Stimulated activated CD4-positive, alpha-beta T cell treated with anti-CD3 and anti-CD28 coated beads, Interleukin-1b, Interleukin-23, amount 100 ng/mL, for 48 hours (primary cell): ENCODE data around the gene MMP1.
"Not testable (repeated sequence)": the region's sequence is repeated elsewhere in the genome, so short reads cannot be mapped to it uniquely, and the experiment has no call there.

ENCODE experiments used
- DNase-seq: peaks from one replicate; pipeline ENCODE4 v3.0.0-alpha.2; 2020

The MMP1 gene

DNA sequence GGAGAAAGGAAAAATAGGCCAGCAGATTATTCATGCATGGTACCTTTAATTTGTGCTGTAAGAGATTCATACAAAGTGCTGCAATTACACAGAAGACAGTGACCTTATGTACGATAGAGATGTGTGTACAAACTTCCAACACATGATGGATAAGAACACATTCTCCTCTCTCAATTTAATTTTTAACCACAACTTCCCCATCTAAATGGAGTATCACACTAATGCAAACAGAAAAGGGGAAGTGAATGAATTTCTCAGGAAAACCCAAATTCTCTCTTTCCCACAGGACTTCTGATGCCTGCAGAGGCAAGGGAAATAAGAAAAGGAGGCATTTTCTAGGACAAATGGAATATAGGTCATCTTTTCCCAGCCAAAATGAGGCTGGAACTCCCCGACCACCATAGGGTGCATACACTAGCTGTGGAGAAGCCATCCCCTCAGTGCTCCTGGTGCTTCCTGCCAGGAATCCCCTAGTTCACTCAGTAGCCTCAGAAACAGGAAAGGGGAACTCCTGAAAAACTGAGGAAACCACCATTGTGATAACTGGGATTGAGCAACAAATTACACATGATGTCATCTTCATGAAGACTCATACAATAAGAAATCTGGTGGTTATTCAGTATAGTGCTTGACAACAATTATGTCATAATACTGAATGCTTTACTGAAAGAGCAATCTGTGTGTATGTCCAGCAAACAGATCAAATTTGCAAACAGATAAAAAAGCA lies 40.0 kb downstream of the MMP1 start:
- no peak for DNase-seq

DNA sequence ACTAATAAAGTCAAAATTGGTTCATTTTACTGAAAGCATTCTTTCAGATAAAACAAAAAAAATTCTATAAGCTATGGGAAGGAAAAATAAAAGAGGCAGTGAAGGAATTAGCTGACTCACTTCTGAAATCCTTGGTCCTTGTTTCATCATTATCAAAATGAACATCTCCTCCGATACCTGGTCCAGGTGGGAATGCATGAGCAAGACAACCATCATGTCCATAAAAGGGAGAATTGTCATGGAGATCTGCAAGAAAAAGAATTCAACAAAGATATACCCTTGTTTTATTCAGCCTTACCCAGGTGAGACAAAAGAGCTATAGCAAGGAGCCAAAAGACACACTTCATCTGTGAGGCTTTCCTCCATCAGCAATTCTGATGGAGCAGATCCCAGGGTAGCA lies 44.7 kb downstream of the MMP1 start:
- no peak for DNase-seq

DNA sequence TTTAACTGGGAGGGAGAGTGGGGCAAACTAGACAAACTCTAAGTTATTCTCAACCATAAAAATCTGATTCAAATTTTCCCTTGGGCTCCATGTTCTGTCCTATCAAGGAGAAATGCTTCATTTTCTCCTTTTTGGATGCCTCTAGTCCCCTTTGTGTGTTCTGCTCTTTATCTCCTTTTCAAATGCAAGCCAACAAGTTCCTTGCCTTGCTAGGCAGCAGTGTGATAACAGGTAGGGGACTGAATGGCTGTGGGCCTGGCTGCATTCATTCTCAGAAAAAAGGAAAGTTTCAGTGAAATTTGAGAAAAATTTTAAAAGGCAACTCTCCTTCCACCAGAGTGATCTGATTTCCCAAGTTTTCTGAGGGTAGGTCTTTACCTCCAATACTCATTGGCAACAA lies 46.3 kb downstream of the MMP1 start:
- DNase-seq = no peak

DNA sequence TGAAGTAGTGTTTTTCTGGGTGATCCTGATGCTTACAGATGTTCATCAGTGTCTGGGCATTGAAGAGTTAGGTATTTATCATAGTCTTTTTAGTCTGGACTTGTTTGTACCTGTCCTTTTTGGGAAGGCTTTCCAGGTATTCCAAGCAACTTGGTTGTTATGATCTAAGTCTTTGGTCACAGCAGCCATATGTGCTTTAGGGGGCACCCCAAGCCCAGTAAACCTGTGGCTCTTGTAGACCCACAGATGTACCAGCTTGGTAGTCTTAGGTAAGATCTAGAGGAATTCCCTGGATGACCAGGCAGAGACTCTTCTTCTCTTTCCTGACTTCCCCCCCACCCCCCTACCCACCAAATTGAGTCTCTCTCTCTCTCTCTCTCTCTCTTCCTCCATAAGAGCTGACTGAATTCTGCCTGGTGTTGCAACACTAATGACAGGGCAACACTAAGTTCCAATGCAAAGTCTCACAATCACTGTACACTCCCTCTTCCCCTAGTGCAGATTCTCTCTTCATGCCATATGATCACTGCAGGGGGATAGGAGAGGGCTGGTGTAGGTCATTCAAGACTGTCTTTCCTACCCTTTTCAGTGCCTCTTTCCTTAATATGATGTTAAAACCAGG lies 48.7 kb downstream of the MMP1 start:
- no peak for DNase-seq

DNA sequence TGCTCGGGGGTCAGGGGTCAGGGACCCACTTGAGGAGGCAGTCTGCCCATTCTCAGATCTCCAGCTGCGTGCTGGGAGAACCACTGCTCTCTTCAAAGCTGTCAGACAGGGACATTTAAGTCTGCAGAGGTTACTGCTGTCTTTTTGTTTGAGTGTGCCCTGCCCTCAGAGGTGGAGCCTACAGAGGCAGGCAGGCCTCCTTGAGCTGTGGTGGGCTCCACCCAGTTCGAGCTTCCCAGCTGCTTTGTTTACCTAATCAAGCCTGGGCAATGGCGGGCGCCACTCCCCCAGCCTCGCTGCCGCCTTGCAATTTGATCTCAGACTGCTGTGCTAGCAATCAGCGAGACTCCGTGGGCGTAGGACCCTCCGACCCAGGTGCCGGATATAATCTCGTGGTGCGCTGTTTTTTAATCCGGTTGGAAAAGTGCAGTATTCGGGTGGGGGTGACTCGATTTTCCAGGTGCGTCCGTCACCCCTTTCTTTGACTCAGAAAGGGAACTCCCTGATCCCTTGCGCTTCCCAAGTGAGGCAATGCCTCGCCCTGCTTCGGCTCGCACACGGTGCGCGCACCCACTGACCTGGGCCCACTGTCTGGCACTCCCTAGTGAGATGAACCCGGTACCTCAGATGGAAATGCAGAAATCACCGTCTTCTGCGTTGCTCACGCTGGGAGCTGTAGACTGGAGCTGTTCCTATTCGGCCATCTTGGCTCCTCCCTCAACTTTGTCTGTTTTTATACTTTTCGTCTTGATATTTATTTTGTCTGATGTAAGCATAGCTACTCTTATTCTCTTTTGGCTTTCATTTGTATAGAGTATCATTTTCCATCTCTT lies 51.0 kb downstream of the MMP1 start:
- not testable (repeated sequence) for DNase-seq
